Activated CD8-positive, alpha-beta memory T cell treated with anti-CD3 and anti-CD28 coated beads for 36 hours (primary cell): ENCODE results near the gene URB1. TPM values are rescaled to one million over a fixed set of nuclear protein-coding genes. Genes with fewer than 3 reads are reported as not detected.

Source experiments
- CTCF ChIA-PET: fragments of 350-600 bp; sonication (Branson Sonifier 250); formaldehyde crosslinking; loops from one replicate; lab custom pipeline; 2021; ENCODE audit warnings: antibody characterized with exemption; lab: Charles Lee
- POLR2A ChIA-PET: fragments of 350-600 bp; sonication (Branson Sonifier 250); formaldehyde crosslinking; loops from one replicate; lab custom pipeline; 2021; ENCODE audit warnings: antibody characterized with exemption; lab: Charles Lee
- total RNA-seq, 2 experiments: library from RNA; stranded (reverse); gene quantifications; one replicate each; pipeline ENCODE4 v1.2.3, GENCODE V29; 2021

The URB1 gene
- total RNA-seq, 2 experiments from 2014 or later, result 39.8 to 41.3 TPM

GRCh38 chr21:32353002-32353711 lies 39.7 kb downstream of the URB1 start:
- ChIA-PET POLR2A (no interaction called here), CTCF (no interaction called here)

GRCh38 chr21:32352526-32352925 lies 40.3 kb downstream of the URB1 start:
- POLR2A ChIA-PET, result no interaction called here
- CTCF ChIA-PET, result no interaction called here

- POLR2A ChIA-PET, result no interaction called here
- CTCF ChIA-PET, result no interaction called here
Observed at GRCh38 chr21:32351428-32351827, 41.4 kb downstream of the URB1 start.

- ChIA-PET CTCF (no interaction called here), POLR2A (no interaction called here)
Observed at GRCh38 chr21:32350981-32351380, 41.8 kb downstream of the URB1 start.

GRCh38 chr21:32350211-32350980 lies 42.4 kb downstream of the URB1 start:
- POLR2A ChIA-PET, result interaction anchor here (0.6 kb wide), 1 partner anchor 35 kb away, joined by 5 read pairs; no protein-coding TSS in a partner anchor
- CTCF ChIA-PET, result interaction anchor here (0.6 kb wide), 1 partner anchor 599 kb away, joined by 3 read pairs; no protein-coding TSS in a partner anchor

GRCh38 chr21:32349333-32349944 lies 43.4 kb downstream of the URB1 start:
- POLR2A ChIA-PET, result no interaction called here
- CTCF ChIA-PET, result no interaction called here

- CTCF ChIA-PET, result no interaction called here
- POLR2A ChIA-PET, result interaction anchor here (0.6 kb wide), 1 partner anchor 31 kb away, joined by 3 read pairs; no protein-coding TSS in a partner anchor
Observed at GRCh38 chr21:32348604-32349332, 44.0 kb downstream of the URB1 start.

- CTCF ChIA-PET, result no interaction called here
- POLR2A ChIA-PET, result no interaction called here
Observed at GRCh38 chr21:32347977-32348376, 44.8 kb downstream of the URB1 start.

- ChIA-PET POLR2A (no interaction called here), CTCF (no interaction called here)
Observed at GRCh38 chr21:32347351-32347750, 45.5 kb downstream of the URB1 start.

GRCh38 chr21:32346951-32347350 lies 45.9 kb downstream of the URB1 start:
- CTCF ChIA-PET, result no interaction called here
- POLR2A ChIA-PET, result no interaction called here

- CTCF ChIA-PET, result no interaction called here
Observed at GRCh38 chr21:32340863-32341848, 51.7 kb downstream of the URB1 start.

GRCh38 chr21:32338209-32338921 lies 54.4 kb downstream of the URB1 start:
- CTCF ChIA-PET, result no interaction called here
- POLR2A ChIA-PET, result no interaction called here

More at GRCh38 chr21:32340863-32341848, 51.7 kb downstream of the URB1 start:
- POLR2A ChIA-PET, result no interaction called here

GRCh38 chr21:32337206-32337605 lies 55.6 kb downstream of the URB1 start:
- CTCF ChIA-PET, result no interaction called here
- POLR2A ChIA-PET, result no interaction called here

GRCh38 chr21:32336711-32337110 lies 56.1 kb downstream of the URB1 start:
- CTCF ChIA-PET, result no interaction called here

GRCh38 chr21:32335601-32336575 lies 56.9 kb downstream of the URB1 start:
- ChIA-PET CTCF (no interaction called here), POLR2A (no interaction called here)

More at GRCh38 chr21:32336711-32337110, 56.1 kb downstream of the URB1 start:
- POLR2A ChIA-PET, result no interaction called here

GRCh38 chr21:32334980-32335531 lies 57.8 kb downstream of the URB1 start:
- ChIA-PET POLR2A (no interaction called here), CTCF (no interaction called here)
